Embryonic facial prominence (tissue), 1 donor: ENCODE data around the gene OFD1.

Experiments used
- DNase-seq: peaks from one replicate; pipeline ENCODE4 v3.0.0-alpha.2; 2016; ENCODE audit errors: extremely low spot score

Gene OFD1

DNA sequence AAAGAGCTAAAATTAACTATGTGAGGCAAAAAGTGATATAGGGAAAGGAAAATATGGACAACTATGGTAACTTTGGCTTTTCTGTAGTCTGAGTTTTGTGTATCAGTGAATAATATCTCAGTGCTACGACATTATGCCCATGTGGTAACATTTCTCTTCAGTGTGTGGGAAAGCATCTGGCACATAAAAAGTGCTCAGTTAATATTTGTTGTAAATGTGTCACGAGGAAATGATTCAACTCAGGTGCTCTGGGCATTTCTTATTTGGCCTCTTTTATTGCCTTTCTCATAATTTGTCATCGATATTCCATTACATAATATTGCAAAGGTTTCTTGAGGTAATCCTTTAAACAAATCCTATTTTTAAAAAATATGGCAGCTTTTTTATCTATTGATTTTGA lies 17.6 kb downstream of the OFD1 start:
- no peak for DNase-seq

- no peak for DNase-seq
Observed at GRCh38 chrX:13752646-13753045, 18.1 kb downstream of the OFD1 start.

DNA sequence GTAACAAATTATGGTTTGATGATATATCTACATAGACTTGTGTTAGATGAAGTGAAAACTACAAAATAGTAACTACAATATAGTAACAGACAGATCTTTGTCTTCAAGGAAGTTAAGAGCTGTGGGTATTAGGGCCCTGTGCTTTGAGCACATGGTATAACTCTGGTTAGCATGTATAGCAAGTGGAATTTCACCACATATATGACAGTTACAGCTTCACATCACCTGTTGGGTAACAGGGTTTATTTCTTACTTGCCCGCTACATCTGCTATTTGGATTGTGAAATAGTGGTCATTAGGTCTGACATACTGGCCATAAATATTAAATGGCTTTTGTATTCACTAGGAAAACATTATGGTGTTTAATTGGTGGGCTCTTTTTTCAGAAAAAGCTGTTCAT lies 20.2 kb downstream of the OFD1 start:
- DNase-seq, result no peak

GRCh38 chrX:13755254-13755653 lies 20.7 kb downstream of the OFD1 start:
- no peak for DNase-seq

DNA sequence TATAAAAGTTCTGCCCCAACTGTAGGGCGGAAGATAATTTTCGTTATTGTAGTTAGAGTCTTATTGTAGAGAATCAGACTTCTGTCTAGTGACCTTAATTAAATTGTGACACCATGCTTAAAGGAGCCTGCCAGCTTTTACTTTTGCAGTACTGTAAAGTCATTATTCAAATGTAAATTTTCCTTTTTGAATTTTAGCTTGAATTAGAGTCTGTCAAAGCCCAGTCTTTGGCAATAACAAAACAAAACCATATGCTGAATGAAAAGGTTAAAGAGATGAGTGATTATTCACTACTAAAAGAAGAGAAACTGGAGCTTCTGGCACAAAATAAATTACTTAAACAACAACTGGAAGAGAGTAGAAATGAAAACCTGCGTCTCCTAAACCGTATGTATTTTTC lies 21.8 kb downstream of the OFD1 start:
- DNase-seq, result no peak

DNA sequence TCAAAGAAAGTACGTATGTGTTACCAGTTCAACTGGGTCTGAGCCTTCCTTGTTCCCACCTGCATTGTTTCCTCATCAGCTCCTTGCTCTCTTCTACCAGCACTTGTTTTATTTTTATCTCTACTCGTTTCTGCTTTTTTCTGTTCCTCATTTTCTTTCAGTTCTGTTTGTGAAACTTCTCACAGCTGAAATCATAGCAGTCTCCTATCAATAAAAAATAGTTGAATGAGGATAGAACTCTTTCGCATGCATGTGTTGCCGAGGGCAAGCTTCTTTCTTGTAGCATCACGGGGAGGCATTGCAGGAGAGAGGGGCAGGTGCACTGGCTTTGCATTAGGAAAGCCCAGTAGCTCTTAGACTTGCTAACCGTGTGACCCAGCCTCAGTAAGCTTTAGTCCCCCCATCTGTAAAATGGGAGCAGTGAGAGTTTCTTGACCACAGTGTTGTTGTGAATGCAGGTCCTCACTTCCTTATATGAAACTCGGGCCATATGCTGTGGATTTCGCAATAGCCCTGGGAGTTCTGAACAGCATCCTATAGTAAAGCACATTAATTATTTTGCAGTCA lies 24.7 kb downstream of the OFD1 start:
- no peak for DNase-seq

DNA sequence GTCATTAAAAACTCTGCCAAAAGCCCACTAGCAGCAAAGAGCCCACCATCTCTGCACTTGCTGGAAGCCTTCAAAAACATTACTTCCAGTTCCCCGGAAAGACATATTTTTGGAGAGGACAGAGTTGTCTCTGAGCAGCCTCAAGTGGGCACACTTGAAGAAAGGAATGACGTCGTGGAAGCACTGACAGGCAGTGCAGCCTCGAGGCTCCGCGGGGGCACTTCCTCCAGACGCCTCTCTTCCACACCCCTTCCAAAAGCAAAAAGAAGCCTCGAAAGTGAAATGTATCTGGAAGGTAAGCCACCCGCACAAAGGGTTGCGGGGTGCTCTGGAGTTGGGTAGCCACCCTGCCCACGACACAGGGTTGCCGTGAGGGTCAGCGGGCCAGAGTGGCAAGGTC lies 25.9 kb downstream of the OFD1 start:
- DNase-seq, result no peak

- DNase-seq, result no peak
Observed at GRCh38 chrX:13761606-13762414, 27.3 kb downstream of the OFD1 start.

DNA sequence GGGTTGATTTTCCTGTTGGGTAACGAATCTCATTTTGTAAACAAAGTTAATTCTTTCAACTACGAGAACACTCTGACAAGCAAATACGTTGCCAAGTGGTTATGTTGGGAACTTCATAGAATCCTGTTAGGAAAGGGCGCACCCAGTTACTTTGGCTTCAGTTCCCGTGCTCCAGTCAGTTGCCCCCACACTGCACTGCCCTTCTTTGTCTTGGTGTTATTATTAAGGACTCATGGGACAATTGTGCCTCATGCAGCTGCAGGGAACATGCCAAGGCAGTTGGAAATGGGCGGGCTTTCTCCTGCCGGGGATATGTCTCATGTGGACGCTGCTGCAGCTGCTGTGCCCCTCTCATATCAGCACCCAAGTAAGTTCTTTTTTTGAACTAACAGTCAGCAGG lies 28.9 kb downstream of the OFD1 start:
- no peak for DNase-seq

DNA sequence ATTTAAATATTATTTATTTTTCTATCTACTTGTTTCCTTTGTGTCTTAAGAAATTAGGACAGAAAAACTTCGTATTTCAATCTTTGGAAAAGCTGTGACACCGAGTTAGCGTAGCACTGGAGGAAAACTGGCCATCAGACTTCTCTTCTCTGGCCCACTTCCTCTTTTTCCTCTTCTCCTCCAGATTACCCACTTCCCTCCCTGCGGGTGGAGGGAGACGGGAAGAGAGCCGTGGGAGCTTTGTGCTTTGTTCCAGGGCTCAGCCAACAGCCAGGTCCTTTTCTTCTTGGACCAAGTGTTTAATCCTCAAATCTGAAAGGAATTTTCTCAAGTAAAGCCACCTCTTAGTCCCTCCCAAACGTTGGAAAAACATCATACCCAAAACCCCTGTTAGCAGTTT lies 29.7 kb downstream of the OFD1 start:
- DNase-seq, result no peak

DNA sequence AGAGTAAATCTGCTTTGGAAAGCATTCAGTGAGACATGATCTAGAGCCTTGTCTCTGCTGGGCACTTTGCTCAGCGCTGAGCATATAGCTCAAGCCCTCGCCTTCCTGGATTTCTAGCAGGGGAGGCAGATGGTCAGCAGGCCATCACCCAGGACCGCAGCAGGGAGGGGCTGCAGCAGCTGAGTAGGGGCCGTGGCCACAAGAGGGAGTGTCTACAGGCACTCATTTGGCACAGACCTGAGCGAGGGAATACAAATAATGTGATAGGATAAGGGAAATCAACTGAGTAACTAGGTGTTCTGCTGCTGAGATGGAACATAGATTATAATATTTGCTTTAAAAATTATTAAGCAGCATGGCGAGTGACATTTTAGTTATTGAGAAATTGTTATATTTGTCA lies 30.2 kb downstream of the OFD1 start:
- no peak for DNase-seq

GRCh38 chrX:13768939-13769338 lies 34.4 kb downstream of the OFD1 start:
- DNase-seq, result no peak

GRCh38 chrX:13770013-13770535 lies 35.5 kb downstream of the OFD1 start:
- no peak for DNase-seq

DNA sequence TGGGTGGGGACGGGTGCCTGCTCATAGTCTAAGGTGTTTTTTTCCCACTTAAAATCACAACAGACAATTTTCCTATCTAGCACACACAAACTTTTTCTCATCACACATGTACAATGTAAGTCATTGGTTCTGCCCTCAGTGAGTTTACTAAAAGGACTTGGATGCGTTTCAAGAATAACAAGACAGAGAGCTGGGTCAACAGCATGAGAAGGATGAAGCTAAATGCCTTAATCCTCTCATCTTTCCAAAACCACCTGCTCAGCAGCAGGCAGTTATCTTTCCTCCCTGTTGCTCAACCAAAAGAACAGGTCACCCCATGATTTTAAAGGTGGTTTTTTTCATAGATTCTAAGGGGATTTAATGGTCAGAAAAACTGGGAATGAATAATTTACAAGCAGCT lies 40.1 kb downstream of the OFD1 start:
- DNase-seq, result no peak

GRCh38 chrX:13775837-13776236 lies 41.3 kb downstream of the OFD1 start:
- DNase-seq, result no peak

GRCh38 chrX:13776387-13776786 lies 41.8 kb downstream of the OFD1 start:
- no peak for DNase-seq

DNA sequence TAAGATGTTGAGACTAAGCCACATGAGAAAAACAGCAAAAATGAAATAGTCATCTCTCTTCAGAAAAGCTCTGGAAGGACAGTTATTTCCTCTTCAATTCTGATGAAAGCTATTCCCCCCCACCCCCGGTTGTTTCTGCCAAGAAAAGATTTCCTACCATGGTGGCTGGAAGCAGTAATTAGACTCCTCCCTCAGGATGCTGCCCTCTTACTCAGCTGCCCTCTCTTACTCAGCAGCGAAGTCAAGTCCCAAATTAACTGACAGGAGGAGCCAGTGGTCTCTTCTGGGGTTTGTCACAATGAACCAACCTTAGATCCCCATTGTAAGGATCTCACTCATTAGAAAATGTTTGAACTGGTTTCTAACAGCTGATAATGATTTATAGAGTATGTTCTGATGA lies 44.4 kb downstream of the OFD1 start:
- no peak for DNase-seq

DNA sequence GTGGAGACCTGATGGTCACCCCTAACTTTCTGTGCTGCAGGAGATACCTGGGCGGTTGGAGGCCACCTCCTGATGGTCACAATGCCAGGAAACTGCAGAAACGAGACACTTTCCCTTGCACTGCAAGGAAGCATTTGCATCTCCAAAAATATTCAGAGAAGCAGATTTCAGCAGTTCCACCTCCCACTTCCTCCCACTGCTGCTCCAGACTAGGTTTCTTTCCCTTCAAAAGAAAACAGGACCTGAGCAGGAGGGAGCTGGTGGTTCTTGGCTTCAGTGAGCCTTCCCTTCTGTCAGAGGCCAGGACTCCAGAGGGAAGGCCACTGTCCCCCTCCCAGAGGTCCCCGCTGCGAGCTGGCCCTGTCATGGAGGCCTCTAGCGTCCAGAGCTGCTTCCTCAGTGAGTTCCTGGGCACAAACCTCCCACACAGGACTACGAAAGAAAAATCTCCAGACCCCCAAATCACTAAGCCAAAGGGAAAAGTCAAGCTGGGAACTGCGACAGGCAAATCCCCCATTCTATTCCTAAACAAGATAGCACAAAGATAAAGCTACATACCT lies 46.4 kb downstream of the OFD1 start:
- DNase-seq, result no peak

DNA sequence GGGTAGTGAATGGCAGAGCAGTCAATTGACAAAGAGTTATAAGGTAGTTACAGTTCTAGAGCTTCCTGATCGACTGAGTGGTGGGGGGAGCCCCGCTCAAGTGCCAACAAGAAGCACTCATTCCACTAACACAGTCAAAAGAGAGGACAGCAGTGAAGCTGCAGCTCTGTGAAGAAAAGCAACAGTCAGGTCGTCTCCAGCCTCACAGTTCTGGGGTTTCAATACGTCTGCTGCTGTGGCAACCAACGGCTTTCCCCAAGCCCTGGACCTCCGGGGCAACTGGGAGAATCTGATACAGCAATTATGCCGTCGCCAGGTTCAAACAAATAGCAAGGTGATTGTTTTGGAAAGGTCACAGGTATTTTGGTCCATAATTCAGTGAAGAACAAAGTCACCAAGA lies 51.5 kb downstream of the OFD1 start:
- no peak for DNase-seq

GRCh38 chrX:13790206-13791131 lies 55.9 kb downstream of the OFD1 start:
- DNase-seq, result no peak

- no peak for DNase-seq
Observed at GRCh38 chrX:13791145-13791544, 56.6 kb downstream of the OFD1 start.

GRCh38 chrX:13791559-13791958 lies 57.0 kb downstream of the OFD1 start:
- no peak for DNase-seq
